Loucy (cell line): Measurements from ENCODE around the gene SPAG9.

Source experiments
- H2AFZ ChIP-seq: fragments of 200-600 bp; sonication (generic); 2 replicates; pipeline ENCODE4 v1.6.0; 2016; ENCODE audit warnings: antibody characterized with exemption, mild to moderate bottlenecking, low read length, moderate library complexity
- H3F3A ChIP-seq: fragments of 200-600 bp; 2 replicates; pipeline ENCODE4 v1.6.0; 2016; ENCODE audit warnings: antibody characterized with exemption, low read depth, mild to moderate bottlenecking
- H3K27me3 ChIP-seq: fragments of 200-600 bp; sonication (generic); 2 replicates; pipeline ENCODE4 v1.6.1; 2014; ENCODE audit warnings: low read length, mild to moderate bottlenecking; ENCODE audit not compliant: insufficient read depth, poor library complexity, severe bottlenecking
- H3K36me3 ChIP-seq: fragments of 200-600 bp; sonication (generic); 2 replicates; pipeline ENCODE4 v1.6.1; 2016; ENCODE audit warnings: low read length; ENCODE audit not compliant: insufficient read depth
- H3K4me1 ChIP-seq: fragments of 200-600 bp; sonication (generic); 2 replicates; pipeline ENCODE4 v1.5.1; 2014; ENCODE audit warnings: low read length, mild to moderate bottlenecking; ENCODE audit not compliant: insufficient read depth, poor library complexity, severe bottlenecking
- H3K4me2 ChIP-seq: fragments of 200-600 bp; sonication (generic); 2 replicates; pipeline ENCODE4 v1.6.0; 2014; ENCODE audit warnings: antibody characterized with exemption, low read length, low read depth, mild to moderate bottlenecking; ENCODE audit not compliant: poor library complexity, severe bottlenecking
- H3K4me3 ChIP-seq: fragments of 200-600 bp; sonication (generic); 2 replicates; pipeline ENCODE4 v1.5.1; 2014; ENCODE audit warnings: low read length, mild to moderate bottlenecking, mixed read lengths; ENCODE audit not compliant: poor library complexity, severe bottlenecking
- H3K79me2 ChIP-seq: fragments of 200-600 bp; sonication (generic); 2 replicates; pipeline ENCODE4 v1.6.1; 2014; ENCODE audit warnings: low read length; ENCODE audit not compliant: insufficient read depth
- H3K9ac ChIP-seq: fragments of 200-600 bp; sonication (generic); 2 replicates; pipeline ENCODE4 v1.6.0; 2014; ENCODE audit warnings: mild to moderate bottlenecking, low read depth, low read length, moderate library complexity; ENCODE audit not compliant: poor library complexity, severe bottlenecking
- H3K9me2 ChIP-seq: fragments of 200-600 bp; sonication (generic); replicated peaks from 2 replicates; pipeline ENCODE4 v1.6.1; 2016; ENCODE audit warnings: low read depth, low read length, mixed read lengths
- H3K9me3 ChIP-seq: fragments of 200-600 bp; sonication (generic); 2 replicates; pipeline ENCODE4 v1.6.1; 2014; ENCODE audit warnings: mild to moderate bottlenecking, antibody characterized with exemption, low read length, low read depth; ENCODE audit not compliant: insufficient read depth
- H4K20me1 ChIP-seq: fragments of 200-600 bp; sonication (generic); 2 replicates; pipeline ENCODE4 v1.6.0; 2014; ENCODE audit warnings: antibody characterized with exemption, low read length, mild to moderate bottlenecking; ENCODE audit not compliant: insufficient read depth, poor library complexity, severe bottlenecking
- CTCF ChIP-seq: fragments of 200-600 bp; sonication (generic); conservative IDR thresholded peaks from 2 replicates; pipeline ENCODE4 v1.5.1; 2014; ENCODE audit warnings: mild to moderate bottlenecking, antibody characterized with exemption, low read length
- EZH2phosphoT487 ChIP-seq: fragments of 200-600 bp; IDR thresholded peaks from 2 replicates; pipeline ENCODE4 v1.6.1; 2018; ENCODE audit warnings: antibody characterized with exemption, mild to moderate bottlenecking, moderate library complexity, borderline replicate concordance

Gene SPAG9

GRCh38 chr17:50934161-50934560 is 186.5 kb downstream of the SPAG9 start:
- Histone ChIP-seq H3K9me2 (no peaks in the 10 kb centered on the region), H3K27me3 (peaks cover 4% of the 10 kb centered on the region)

GRCh38 chr17:50931144-50931908 is 189.3 kb downstream of the SPAG9 start:
- Histone ChIP-seq H3F3A (no peaks in the 10 kb centered on the region), H3K36me3 (no peaks in the 10 kb centered on the region), H3K4me3 (peak overlapping the region; percentile 71), H3K9me3 (no peaks in the 10 kb centered on the region), H3K79me2 (no peaks in the 10 kb centered on the region), H3K4me2 (peak overlapping the region; percentile 79), H2AFZ (peak overlapping the region; percentile 96), H3K9me2 (no peaks in the 10 kb centered on the region), H3K4me1 (no peaks in the 10 kb centered on the region), H4K20me1 (no peaks in the 10 kb centered on the region), H3K27me3 (peaks cover 4% of the 10 kb centered on the region), H3K9ac (peak overlapping the region; percentile 59)
- TF ChIP-seq EZH2phosphoT487 (no peak), CTCF (no peak)

More at GRCh38 chr17:50934161-50934560, 186.5 kb downstream of the SPAG9 start:
- Histone ChIP-seq H3F3A (no peaks in the 10 kb centered on the region), H3K79me2 (no peaks in the 10 kb centered on the region), H4K20me1 (no peaks in the 10 kb centered on the region), H3K36me3 (no peaks in the 10 kb centered on the region), H3K4me3 (no peak overlapping the region), H3K4me2 (no peak overlapping the region), H3K9ac (no peak overlapping the region), H3K9me3 (no peaks in the 10 kb centered on the region), H2AFZ (no peak overlapping the region), H3K4me1 (no peaks in the 10 kb centered on the region)
- TF ChIP-seq EZH2phosphoT487 (no peak), CTCF (no peak)

- Histone ChIP-seq H3K27me3 (peaks cover 4% of the 10 kb centered on the region), H3K9ac (no peak overlapping the region), H3K4me2 (no peak overlapping the region), H3F3A (no peaks in the 10 kb centered on the region), H3K36me3 (no peaks in the 10 kb centered on the region), H3K9me2 (no peaks in the 10 kb centered on the region), H2AFZ (no peak overlapping the region), H3K4me3 (no peak overlapping the region), H3K4me1 (no peaks in the 10 kb centered on the region), H3K79me2 (no peaks in the 10 kb centered on the region), H3K9me3 (no peaks in the 10 kb centered on the region), H4K20me1 (no peaks in the 10 kb centered on the region)
- no peak for TF ChIP-seq EZH2phosphoT487
- no peak for TF ChIP-seq CTCF
Measured at GRCh38 chr17:50928646-50929045, 192.0 kb downstream of the SPAG9 start.
